Ishikawa (cell line): ENCODE data around the gene EDARADD.

ENCODE experiments used
- CEBPB ChIP-seq: IDR thresholded peaks from 2 replicates; pipeline ENCODE4 v1.6.1; 2012
- CREB1 ChIP-seq: IDR thresholded peaks from 2 replicates; pipeline ENCODE4 v1.6.1; 2012; ENCODE audit warnings: low read depth
- EGR1 ChIP-seq: IDR thresholded peaks from 2 replicates; pipeline ENCODE4 v1.6.1; 2012
- EP300 ChIP-seq: IDR thresholded peaks from 2 replicates; pipeline ENCODE4 v1.6.1; 2012; ENCODE audit warnings: borderline replicate concordance
- FOXM1 ChIP-seq: IDR thresholded peaks from 2 replicates; pipeline ENCODE4 v1.6.1; 2012; ENCODE audit warnings: low read depth, borderline replicate concordance
- MAX ChIP-seq: IDR thresholded peaks from 2 replicates; pipeline ENCODE4 v1.6.1; 2012
- NFIC ChIP-seq: IDR thresholded peaks from 2 replicates; pipeline ENCODE4 v1.6.1; 2012
- RAD21 ChIP-seq: IDR thresholded peaks from 2 replicates; pipeline ENCODE4 v1.6.1; 2012; ENCODE audit warnings: low read depth
- REST ChIP-seq: IDR thresholded peaks from 2 replicates; pipeline ENCODE4 v1.6.1; 2012; ENCODE audit warnings: low read depth, mild to moderate bottlenecking
- TAF1 ChIP-seq: IDR thresholded peaks from 2 replicates; pipeline ENCODE4 v1.6.1; 2012; ENCODE audit warnings: low read depth, mild to moderate bottlenecking
- TCF12 ChIP-seq: IDR thresholded peaks from 2 replicates; pipeline ENCODE4 v1.6.1; 2012; ENCODE audit warnings: low read depth
- TEAD4 ChIP-seq: IDR thresholded peaks from 2 replicates; pipeline ENCODE4 v1.6.1; 2012
- USF1 ChIP-seq: IDR thresholded peaks from 2 replicates; pipeline ENCODE4 v1.6.1; 2012
- YY1 ChIP-seq: IDR thresholded peaks from 2 replicates; pipeline ENCODE4 v1.6.1; 2012; ENCODE audit warnings: low read depth
- ZBTB7A ChIP-seq: IDR thresholded peaks from 2 replicates; pipeline ENCODE4 v1.6.1; 2012; ENCODE audit warnings: low read depth

EDARADD gene

GRCh38 chr1:236476019-236476418, 81.9 kb downstream of the EDARADD start:
- TF ChIP-seq RAD21, result no peak
- TF ChIP-seq NFIC, result no peak
- TF ChIP-seq TAF1, result no peak
- no peak for TF ChIP-seq FOXM1
- no peak for TF ChIP-seq EGR1
- TF ChIP-seq EP300, result no peak
- no peak for TF ChIP-seq TCF12
- TF ChIP-seq CEBPB, result no peak
- TF ChIP-seq MAX, result no peak
- no peak for TF ChIP-seq REST
- no peak for TF ChIP-seq USF1
- no peak for TF ChIP-seq ZBTB7A
- no peak for TF ChIP-seq TEAD4
- TF ChIP-seq YY1, result no peak
- no peak for TF ChIP-seq CREB1

GRCh38 chr1:236480758-236481436, 86.8 kb downstream of the EDARADD start:
- TF ChIP-seq EGR1 (no peak), CEBPB (peak; percentile 56), TAF1 (no peak), RAD21 (0 out of 2 replicates have a peak, but pooled peaks have one; percentile 0), YY1 (peak; percentile 36; the same call in 1 of the 2 replicates), CREB1 (no peak), ZBTB7A (no peak), FOXM1 (peak; percentile 76; the same call in 1 of the 2 replicates), TCF12 (peak; percentile 89), NFIC (peak; percentile 99), EP300 (peak; percentile 87), REST (no peak), TEAD4 (peak; percentile 75), MAX (peak; percentile 62), USF1 (no peak)

GRCh38 chr1:236484310-236484971, 90.4 kb downstream of the EDARADD start:
- no peak for TF ChIP-seq REST
- no peak for TF ChIP-seq TEAD4
- no peak for TF ChIP-seq TCF12
- no peak for TF ChIP-seq MAX
- TF ChIP-seq ZBTB7A, result no peak
- TF ChIP-seq RAD21, result no peak
- TF ChIP-seq FOXM1, result no peak
- TF ChIP-seq CREB1, result no peak
- TF ChIP-seq EP300, result no peak
- no peak for TF ChIP-seq NFIC
- TF ChIP-seq YY1, result no peak
- no peak for TF ChIP-seq CEBPB
- TF ChIP-seq USF1, result no peak
- no peak for TF ChIP-seq EGR1
- no peak for TF ChIP-seq TAF1
